Right renal pelvis (tissue), 4 donors: ENCODE measurements around the gene RASGRP4. TPM values are rescaled to one million over a fixed set of nuclear protein-coding genes. Genes with fewer than 3 reads are reported as not detected.

Experiments
- DNase-seq, 4 donors: peaks; one replicate each; pipeline ENCODE4 v3.0.0-alpha.2; 2013; ENCODE audit warnings: low read depth in 4 of 4, low spot score in 3 of 4, missing footprints in 1 of 4
- polyA plus RNA-seq, 4 donors: library from polyadenylated mRNA; unstranded; fragments of 120-200 nt; gene quantifications; one replicate each; pipeline ENCODE4 v1.2.1, GENCODE V29; 2013; ENCODE audit not compliant: insufficient read length in 4 of 4

RASGRP4 gene
- polyA plus RNA-seq, 4 donors: 0.53 to 1.3 (median 0.84) TPM

- no peak for DNase-seq
Measured at GRCh38 chr19:38391911-38392464, 34.0 kb downstream of the RASGRP4 start.

GRCh38 chr19:38389957-38390924, 35.8 kb downstream of the RASGRP4 start:
- DNase-seq: no peak

GRCh38 chr19:38389101-38389925, 36.7 kb downstream of the RASGRP4 start:
- DNase-seq: no peak

- no peak for DNase-seq
Measured at GRCh38 chr19:38388349-38389100, 37.5 kb downstream of the RASGRP4 start, which contains the start of gene SPRED3. TSS of gene SPRED3 (plus strand) at chr19:38388697. CDS start at chr19:38390303, 1,606 bp downstream.

- DNase-seq: peak in 2 of 4 donors; percentile 58 to 62
Measured at GRCh38 chr19:38387550-38388348, 38.3 kb downstream of the RASGRP4 start, which contains the start of gene GGN. TSS of gene GGN (minus strand) at chr19:38388034. CDS start at chr19:38387261, 773 bp downstream.

GRCh38 chr19:38386971-38387549, 39.0 kb downstream of the RASGRP4 start:
- no peak for DNase-seq

GRCh38 chr19:38386300-38386970, 39.6 kb downstream of the RASGRP4 start:
- no peak for DNase-seq

GRCh38 chr19:38385804-38386257, 40.2 kb downstream of the RASGRP4 start:
- DNase-seq: no peak

GRCh38 chr19:38385057-38385803, 40.8 kb downstream of the RASGRP4 start:
- no peak for DNase-seq

- DNase-seq: no peak
Measured at GRCh38 chr19:38384209-38385027, 41.6 kb downstream of the RASGRP4 start.

- no peak for DNase-seq
Measured at GRCh38 chr19:38383743-38384142, 42.3 kb downstream of the RASGRP4 start.

- no peak for DNase-seq
Measured at GRCh38 chr19:38383184-38383583, 42.8 kb downstream of the RASGRP4 start.

- DNase-seq: no peak
Measured at GRCh38 chr19:38381138-38381537, 44.9 kb downstream of the RASGRP4 start.

- DNase-seq: no peak
Measured at GRCh38 chr19:38378866-38379265, 47.2 kb downstream of the RASGRP4 start.

- DNase-seq: no peak
Measured at GRCh38 chr19:38377052-38377451, 49.0 kb downstream of the RASGRP4 start.

- no peak for DNase-seq
Measured at GRCh38 chr19:38376576-38376975, 49.4 kb downstream of the RASGRP4 start.

GRCh38 chr19:38375748-38376147, 50.3 kb downstream of the RASGRP4 start:
- no peak for DNase-seq
